Muscle of arm (tissue), 12 donors: ENCODE results near the gene SLC2A9. TPM values are rescaled to one million over a fixed set of nuclear protein-coding genes. Genes with fewer than 3 reads are reported as not detected.
"Not testable (repeated sequence)": the region's sequence is repeated elsewhere in the genome, so short reads cannot be mapped to it uniquely, and the experiment has no call there.

ENCODE experiments used
- DNase-seq: peaks from one replicate; pipeline ENCODE4 v3.0.0-alpha.2; 2013
- polyA plus RNA-seq, 12 donors: library from polyadenylated mRNA; unstranded; fragments of 120-200 nt; gene quantifications; one replicate each; pipeline ENCODE4 v1.2.1, GENCODE V29; 2013; ENCODE audit not compliant: insufficient read length in 12 of 12

Gene SLC2A9
- polyA plus RNA-seq, 12 donors: 3.6 to 7.0 (median 4.6) TPM; not detected in 2

GRCh38 chr4:9833421-9833820, 187.9 kb downstream of the SLC2A9 start:
- DNase-seq: no peak

GRCh38 chr4:9832640-9833039, 188.7 kb downstream of the SLC2A9 start:
- DNase-seq: no peak

- no peak for DNase-seq
These were observed 194.7 kb downstream of the SLC2A9 start for GRCh38 chr4:9826551-9826950.

DNA sequence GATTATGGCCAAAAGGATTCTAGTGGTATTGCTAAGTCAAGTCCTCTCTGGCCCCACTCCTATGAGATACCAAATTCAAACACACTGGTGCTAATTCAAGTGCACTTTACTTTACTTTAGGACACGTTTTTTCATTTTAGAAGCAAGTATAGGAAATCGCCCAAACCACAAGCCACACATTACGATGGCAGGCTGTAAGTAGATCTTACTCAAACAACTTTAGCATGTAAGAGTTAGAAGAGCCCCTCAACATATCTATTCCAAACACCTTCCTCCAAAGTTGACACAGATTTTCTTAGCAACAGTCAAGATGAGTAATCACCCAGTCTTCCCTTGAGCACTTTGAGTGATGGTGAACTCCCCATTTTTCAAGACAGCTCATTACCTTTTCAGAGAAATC, 196.2 kb downstream of the SLC2A9 start:
- DNase-seq: no peak

- DNase-seq: no peak
These were observed 201.0 kb downstream of the SLC2A9 start for GRCh38 chr4:9820343-9820742.

DNA sequence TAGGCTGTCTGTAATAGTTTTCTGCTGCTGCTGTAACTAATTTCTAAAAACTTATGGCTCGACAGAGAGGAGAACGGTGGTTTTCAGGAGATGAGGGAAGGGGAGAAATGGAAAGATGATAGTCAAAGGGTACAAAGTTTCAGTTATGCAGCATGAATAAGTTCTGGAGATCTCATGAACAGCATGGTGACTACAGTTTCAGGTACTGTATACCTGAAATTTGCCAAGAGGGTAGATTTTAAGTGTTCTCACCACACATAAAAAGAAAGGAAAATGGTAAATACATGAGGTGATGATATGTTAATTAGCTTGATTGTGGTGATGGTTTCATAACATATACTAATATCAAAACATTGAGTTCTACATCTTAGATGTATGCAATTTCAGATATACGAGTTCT, 205.0 kb downstream of the SLC2A9 start:
- no peak for DNase-seq

- DNase-seq: no peak
These were observed 208.6 kb downstream of the SLC2A9 start for GRCh38 chr4:9812501-9813340.

- no peak for DNase-seq
These were observed 209.5 kb downstream of the SLC2A9 start for GRCh38 chr4:9811806-9812205.

DNA sequence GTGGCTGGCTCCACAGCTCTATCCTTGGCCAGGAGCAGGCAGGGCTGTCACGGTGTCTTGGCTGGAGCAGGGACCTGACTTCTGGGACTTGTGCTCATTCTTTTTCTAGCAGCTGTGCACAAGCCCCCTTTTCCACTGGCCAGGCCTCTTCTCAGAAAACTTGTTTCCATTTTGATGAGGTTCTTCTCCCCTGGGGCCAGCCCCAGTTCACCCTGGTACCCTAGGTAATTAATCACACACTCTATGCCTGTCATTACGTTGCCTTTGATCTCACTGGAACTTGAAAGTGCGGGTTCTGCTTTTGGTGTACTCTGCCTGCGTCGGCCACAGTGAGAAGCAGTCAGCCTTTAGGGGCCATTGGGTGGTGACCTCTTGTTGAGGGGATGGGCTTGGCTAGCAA, 213.2 kb downstream of the SLC2A9 start:
- DNase-seq: no peak

- no peak for DNase-seq
These were observed 216.4 kb downstream of the SLC2A9 start for GRCh38 chr4:9804918-9805317.

- no peak for DNase-seq
These were observed 220.4 kb downstream of the SLC2A9 start for GRCh38 chr4:9800848-9801247.

DNA sequence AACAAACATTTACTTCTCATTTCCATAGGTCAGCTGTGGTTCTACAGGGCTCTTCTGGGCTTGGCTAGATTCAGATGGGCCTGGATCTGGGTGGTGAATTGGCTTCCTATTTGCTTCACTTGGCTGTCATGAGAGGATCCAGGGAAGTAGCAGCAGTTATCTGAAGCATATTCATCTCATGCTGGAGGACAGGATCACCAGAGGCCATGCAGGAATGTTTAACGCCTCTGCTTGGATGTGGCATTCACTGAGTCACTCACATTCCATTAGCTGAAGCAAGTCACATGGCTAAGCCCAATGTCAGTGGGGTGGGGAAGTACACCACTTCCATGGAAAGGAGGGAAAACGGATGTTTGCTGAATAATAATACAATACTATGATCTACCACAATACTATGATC, 224.7 kb downstream of the SLC2A9 start:
- not testable (repeated sequence) for DNase-seq

DNA sequence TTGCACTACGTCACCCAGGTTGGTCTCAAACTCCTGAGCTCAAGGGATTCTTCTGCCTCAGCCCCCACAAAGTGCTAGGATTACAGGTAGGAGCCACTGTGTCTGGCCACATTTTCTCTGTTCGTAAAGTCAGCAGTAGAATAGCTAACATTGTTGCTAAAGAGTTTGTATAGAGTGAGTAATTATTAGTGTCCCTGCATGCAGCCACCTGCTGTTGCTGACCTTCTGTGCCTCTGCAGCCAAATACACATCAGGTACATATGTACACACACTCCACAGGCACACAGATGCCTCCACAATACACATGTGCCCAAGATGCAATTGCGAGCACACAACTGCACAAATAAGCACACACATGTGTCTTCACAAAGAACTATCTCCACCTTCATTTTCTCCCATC, 228.9 kb downstream of the SLC2A9 start:
- DNase-seq: no peak

DNA sequence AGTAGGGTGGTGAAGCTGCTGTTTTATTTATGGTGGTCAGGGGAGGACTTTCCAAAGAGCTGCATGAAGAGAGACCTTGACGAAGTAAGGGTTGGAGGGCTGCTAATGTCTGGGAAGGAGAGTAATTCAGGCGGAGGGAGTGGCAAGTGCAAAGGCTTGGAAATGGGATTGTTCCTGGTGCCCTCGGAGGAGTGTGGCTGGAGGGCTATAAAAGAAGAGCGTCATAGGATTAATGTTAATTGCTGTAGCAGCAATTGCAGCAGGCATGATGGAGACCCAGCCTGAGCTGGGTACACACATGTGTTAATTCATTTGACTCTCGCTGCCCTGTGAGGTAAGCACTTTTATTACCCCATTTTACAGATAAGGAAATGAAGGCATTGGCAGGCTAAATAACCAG, 235.4 kb downstream of the SLC2A9 start:
- DNase-seq: not testable (repeated sequence)

GRCh38 chr4:9782136-9782436, 239.2 kb downstream of the SLC2A9 start:
- no peak for DNase-seq

DNA sequence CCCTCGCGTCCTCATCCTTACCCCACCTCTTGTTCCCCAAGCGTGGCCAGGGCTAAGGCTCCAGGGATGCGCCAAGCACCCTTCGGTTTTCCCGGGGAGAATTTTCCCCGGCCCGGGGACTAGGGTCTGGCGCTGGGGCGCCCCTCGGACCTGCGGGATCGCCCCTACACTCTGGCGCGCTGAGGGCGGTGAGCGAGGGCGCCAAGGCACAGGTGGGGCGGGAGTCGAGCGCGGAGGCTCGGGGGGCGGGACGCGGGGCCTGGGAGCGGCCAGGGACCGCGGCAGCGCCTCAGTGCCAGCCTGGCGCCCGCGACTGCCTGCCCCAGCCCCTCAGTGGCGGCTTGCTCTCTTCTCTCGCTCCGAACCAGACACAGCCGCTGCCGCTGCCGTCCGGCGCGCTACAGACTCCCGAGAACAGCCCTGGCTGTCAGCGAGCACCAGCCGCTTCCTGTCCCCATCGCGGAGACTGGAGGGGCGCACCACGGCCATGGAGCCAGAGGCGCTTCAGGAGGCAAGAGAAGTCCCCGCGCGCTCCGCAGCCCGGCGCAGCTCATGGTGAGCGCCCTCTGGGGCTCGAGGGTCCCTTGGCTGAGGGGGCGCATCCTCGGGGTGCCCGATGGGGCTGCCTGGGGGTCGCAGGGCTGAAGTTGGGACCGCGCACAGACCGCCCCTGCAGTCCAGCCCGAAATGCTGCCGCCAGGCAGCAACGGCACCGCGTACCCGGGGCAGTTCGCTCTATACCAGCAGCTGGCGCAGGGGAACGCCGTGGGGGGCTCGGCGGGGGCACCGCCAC, 239.8 kb downstream of the SLC2A9 start, which contains the start of gene DRD5:
Gene DRD5, plus strand, starts transcription at position 292 of the 793 bp plus-strand sequence. Its CDS starts 396 bp downstream, at position 688.
- DNase-seq: no peak

Other genes with a start within 250 kb of the SLC2A9 start
- under 1 TPM in 10 of 12 donors, not detected in 2; 0.18 to 0.93 (median 0.43) TPM for gene DRD5, start 239.9 kb downstream of the SLC2A9 start, polyA plus RNA-seq
- gene WDR1, start 95.3 kb upstream of the SLC2A9 start, polyA plus RNA-seq: 100 to 1,000 TPM in 11 of 12 donors, not detected in 1; 141 to 195 (median 165) TPM